ENCODE results near the gene NPM3.

DNA sequence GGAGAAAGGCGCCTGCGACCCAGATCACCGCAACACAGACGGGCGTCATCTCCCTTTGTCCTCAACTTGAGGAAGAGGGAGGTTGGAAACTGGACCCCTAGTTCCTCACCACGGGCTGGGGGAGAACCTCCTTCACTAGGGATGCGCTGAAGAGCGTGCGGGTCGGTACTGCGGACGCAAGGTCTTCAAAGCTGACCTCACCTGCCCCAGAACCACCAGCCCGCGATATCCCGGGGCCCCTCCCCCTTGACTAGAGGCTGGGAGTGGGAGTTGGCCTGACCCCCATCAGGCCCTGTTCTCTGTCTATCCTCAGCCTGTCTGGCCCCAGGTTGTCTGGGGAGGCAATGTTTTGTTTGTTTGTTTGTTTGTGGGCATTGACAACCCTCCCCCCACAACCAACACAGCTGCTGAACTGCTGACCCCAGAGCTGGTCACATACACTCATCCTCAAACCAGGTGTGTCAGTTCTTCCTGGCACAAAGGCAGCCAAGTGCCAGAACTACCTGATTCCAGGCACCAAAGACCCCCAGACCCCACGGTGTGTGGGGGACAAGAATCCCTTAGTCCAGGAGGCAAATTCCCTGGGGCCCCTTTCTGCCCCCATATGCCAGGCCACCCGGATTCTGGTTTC lies 2.9 kb downstream of the NPM3 start:
- TF ChIP-seq, protein P1, sequence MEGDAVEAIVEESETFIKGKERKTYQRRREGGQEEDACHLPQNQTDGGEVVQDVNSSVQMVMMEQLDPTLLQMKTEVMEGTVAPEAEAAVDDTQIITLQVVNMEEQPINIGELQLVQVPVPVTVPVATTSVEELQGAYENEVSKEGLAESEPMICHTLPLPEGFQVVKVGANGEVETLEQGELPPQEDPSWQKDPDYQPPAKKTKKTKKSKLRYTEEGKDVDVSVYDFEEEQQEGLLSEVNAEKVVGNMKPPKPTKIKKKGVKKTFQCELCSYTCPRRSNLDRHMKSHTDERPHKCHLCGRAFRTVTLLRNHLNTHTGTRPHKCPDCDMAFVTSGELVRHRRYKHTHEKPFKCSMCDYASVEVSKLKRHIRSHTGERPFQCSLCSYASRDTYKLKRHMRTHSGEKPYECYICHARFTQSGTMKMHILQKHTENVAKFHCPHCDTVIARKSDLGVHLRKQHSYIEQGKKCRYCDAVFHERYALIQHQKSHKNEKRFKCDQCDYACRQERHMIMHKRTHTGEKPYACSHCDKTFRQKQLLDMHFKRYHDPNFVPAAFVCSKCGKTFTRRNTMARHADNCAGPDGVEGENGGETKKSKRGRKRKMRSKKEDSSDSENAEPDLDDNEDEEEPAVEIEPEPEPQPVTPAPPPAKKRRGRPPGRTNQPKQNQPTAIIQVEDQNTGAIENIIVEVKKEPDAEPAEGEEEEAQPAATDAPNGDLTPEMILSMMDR (conservative IDR thresholded peaks at IDR 0.05; ENCODE audit: low read length), result no peak; the same call in 1 of the 2 replicates
- no peak for TF ChIP-seq EZH2phosphoT487 (IDR thresholded peaks at IDR 0.05; ENCODE audit: borderline replicate concordance)
